T-helper 2 cell (primary cell): ENCODE results near the gene TDRD9.
"Not testable (repeated sequence)": the region's sequence is repeated elsewhere in the genome, so short reads cannot be mapped to it uniquely, and the experiment has no call there.

Source experiments
- DNase-seq, 5 experiments: peaks; one replicate each; pipeline versions ENCODE4 v3.0.0 to v3.0.0-alpha.2; 2012 to 2022
- total RNA-seq, 2 donors: gene quantifications; one replicate each; lab custom pipeline; 2026; lab: John Stamatoyannopoulos, UW

Gene TDRD9
- total RNA-seq: 1.4 to 2.8 reads per million in 2 donors

GRCh38 chr14:103928011-103928890 is at the start of gene TDRD9:
Gene TDRD9, plus strand, starts transcription at chr14:103928456. Its CDS starts 54 bp downstream, at chr14:103928510.
- DNase-seq: peak in 1 of 5 experiments; percentile 13

DNA sequence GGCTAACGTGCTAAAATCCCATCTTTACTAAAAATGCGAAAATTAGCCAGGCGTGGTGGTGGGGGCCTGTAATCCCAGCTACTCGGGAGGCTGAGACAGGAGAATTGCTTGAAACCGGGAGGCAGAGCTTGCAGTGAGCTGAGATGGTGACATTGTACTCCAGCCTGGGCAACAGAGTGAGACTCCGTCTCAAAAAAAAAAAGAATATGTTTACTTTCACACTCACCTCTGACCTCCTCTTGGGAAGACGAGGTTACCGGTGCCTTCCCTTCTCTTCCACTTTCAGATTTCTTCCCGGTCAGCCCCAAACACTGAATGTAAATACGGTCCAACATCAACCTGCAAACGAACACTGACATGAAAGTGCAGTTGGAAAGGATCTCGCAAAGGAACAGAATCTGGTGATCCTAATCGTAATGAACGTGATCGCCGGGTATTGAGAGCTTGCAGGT is 49.1 kb upstream of the TDRD9 start:
- DNase-seq: no peak

DNA sequence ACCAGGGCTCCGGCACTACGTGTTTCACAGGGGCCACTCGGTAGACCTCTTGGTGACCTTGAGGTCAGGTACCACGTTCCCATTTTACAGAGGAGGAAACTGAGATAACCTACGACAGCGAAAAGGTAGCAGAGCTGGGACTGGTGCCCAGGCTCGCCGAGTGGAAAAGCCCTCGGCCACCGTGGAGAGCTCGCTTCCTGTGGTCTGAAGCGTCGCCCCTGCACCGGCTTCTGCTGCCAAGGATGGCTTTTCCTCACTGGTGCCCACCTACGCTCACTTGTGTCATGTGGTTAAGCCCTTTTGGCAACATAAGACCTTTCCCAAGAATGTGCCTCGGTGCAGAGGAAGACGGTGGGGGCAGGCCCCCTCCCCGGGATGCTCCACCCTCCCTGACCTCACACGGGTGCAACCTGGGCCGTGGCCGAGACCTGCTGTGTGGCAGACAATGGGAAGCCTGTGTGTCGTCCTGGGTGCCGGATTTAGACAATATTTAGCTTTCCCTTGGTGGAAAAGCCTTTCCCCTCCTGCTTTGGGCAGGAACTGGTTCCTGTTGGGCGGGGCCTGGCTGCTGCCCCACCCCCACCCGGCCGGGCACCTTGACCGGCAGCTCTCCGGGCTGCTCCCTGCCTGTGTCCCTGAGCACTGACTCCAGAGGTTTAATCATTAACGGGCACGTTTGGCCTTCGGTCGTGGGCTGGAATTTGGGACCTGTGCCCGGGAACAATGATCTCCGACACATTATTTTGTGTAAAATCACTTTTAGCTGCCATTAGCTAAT is 48.5 kb upstream of the TDRD9 start:
- DNase-seq: no peak

DNA sequence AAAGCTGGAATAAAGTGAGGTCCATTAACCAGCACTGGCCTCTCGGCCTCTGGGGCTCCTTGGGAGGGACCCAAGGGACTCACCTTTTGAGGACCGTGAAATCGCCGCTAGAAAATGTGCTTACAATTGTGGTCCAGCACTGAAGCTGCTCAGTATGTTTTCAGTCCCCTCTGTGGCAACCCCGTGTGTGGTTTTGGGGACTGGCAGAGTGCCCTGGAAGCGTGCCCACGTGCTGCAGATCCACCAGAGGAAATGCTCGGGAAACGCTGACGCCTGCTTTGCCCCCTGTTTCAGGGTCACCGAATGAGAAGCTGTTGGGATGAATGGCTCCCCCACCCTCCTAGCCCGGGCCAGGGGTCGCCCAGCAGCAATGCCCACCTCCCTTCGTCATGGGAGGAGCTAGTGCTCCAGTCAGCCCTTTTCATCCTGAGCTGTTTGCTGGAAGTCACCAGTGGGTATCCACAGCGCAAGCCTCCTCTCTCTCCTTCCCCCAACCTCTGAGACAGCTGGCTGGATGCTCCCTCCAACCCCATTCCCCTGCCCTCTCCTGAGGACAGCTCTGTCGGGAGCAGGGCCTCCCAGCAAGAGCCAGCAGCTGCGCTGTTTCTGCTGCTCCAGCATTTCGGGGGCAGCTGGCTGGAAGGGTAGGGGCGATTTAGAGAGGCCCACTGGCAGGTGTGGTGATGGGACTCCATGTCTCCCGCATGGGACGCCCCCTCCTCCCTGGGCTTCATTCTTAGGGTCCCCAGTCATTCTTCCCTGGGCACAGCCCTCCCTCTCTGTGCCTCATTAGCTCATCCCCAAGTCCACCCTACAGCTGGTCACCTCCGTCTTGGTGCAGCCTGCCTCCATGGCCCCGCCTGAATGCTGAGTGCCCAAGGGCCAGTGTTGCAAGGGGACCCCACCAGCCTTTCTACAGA is 47.6 kb upstream of the TDRD9 start:
- DNase-seq: peak in 1 of 5 experiments; percentile 27

- DNase-seq: no peak
Observed at GRCh38 chr14:103881268-103882201, 46.7 kb upstream of the TDRD9 start.

GRCh38 chr14:103882503-103883262 is 45.6 kb upstream of the TDRD9 start:
- DNase-seq: no peak

- no peak for DNase-seq
Observed at GRCh38 chr14:103883263-103883523, 45.1 kb upstream of the TDRD9 start.

DNA sequence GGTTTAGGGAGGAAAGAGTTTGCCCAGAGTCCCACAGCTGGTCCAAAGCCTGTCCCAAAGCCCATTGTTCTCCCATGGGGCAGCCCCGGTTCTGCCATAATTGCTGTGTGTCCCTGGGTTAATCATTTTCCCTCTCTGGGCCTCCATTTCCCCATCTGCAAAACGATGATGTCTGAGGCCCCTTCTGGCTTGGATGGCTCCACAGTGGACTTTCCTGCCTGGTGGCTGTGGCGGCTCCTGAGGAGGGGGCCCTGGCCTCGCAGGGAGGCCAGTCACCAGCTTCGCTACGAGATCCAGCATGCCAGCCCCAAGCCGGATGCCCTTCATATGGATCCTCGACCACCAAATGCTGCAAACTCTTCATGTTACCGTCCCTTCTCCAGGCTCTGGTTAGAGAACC is 43.4 kb upstream of the TDRD9 start:
- no peak for DNase-seq

GRCh38 chr14:103885509-103885932 is 42.7 kb upstream of the TDRD9 start:
- no peak for DNase-seq

DNA sequence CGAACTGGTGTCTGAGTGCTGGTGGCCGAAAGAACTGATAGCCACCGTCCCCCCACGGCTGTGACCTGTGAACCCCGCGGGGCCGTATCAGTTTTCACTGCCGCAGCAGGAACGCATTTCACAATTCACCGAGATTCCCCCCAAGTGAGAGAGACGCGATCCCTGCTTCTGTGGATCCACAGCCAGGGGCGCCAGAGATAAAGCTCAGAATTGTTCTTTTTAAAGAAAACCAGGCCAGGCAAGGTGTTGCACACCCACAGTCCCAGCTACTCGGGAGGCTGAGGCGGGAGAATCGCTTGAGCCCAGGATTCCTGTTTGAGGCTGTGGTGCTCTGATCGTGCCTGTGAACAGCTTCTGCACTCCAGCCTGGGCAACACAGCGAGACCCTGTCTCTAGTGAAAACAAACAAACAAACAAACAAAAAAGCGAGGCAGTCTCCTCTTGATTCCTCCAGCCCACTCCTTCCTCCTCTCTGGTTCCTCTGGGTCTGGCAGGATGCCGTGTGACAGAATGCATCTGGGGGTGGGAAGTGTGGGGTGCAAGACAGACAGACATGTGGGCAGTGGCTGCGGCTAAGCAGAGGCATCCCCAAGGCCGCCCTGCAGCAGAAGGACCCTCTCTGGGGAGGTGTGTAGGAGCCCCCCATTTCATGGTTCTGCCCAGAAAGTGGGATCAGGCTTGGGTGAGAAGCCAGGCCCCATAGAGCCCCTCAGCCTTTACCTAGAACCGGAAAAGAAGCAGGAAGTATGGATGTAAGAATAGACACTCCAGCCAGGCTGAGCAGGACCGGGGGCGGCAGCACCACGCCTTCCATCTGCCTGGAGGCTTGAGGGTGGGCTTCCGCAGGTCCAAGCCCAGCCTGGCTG is 41.7 kb upstream of the TDRD9 start:
- no peak for DNase-seq

- no peak for DNase-seq
Observed at GRCh38 chr14:103887170-103887501, 41.1 kb upstream of the TDRD9 start.

- no peak for DNase-seq
Observed at GRCh38 chr14:103887557-103888115, 40.6 kb upstream of the TDRD9 start.

DNA sequence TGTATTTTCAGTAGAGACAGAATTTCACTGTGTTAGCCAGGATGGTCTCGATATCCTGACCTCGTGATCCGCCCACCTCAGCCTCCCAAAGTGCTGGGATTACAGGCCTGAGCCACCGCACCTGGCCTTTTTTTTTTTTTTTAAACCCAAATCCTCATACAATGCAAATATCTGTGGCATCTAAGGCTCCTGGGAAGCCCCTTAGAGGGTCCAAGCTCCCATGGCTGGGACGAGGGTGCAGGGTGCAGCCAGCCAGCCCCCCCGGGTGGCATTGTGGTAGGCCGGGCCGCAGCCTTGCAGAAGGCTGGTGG is 39.3 kb upstream of the TDRD9 start:
- DNase-seq: not testable (repeated sequence)

GRCh38 chr14:103889313-103890051 is 38.8 kb upstream of the TDRD9 start:
- DNase-seq: no peak

- no peak for DNase-seq
Observed at GRCh38 chr14:103890052-103890371, 38.2 kb upstream of the TDRD9 start.

DNA sequence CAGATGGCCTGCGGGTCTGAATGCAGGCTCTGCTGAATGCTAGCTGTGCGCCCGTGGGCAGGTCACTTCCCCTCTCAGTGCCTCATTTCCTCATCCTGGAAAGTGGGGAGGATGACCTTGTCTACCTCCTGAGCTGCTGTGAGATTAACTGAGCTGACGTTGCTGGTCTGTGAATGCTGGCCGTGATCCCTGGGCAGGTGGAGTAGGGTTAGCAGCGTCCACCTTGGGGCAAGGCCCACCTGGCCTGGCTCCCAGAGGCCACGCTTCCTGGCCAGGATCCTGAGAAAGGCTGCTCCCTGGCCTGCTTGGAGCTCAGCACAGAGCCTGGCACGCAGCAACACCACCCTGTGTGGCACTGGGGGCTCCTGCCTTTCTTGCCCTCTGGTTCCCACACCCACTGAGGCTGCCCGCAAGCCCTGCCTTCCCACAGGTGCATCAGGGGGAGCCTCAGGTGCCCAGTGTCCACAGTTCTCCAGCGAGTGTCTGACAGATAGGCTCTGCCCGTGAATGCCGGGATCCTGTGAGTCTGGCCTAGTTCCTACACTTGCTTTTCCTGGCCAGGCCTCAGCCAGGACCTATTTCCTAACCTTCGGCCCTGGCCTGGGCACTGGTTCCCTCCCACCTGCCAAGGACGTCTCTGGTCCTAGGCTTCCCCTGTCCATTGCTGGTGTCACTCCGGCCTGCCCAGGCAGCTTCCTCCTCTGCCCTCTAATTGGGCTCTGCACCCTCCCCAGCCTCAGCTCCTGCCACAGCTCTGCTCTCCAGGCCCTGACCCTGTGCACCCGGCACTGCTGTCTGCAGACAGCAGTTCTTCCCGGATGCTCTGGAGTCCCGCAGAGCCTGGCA is 37.2 kb upstream of the TDRD9 start:
- DNase-seq: no peak

DNA sequence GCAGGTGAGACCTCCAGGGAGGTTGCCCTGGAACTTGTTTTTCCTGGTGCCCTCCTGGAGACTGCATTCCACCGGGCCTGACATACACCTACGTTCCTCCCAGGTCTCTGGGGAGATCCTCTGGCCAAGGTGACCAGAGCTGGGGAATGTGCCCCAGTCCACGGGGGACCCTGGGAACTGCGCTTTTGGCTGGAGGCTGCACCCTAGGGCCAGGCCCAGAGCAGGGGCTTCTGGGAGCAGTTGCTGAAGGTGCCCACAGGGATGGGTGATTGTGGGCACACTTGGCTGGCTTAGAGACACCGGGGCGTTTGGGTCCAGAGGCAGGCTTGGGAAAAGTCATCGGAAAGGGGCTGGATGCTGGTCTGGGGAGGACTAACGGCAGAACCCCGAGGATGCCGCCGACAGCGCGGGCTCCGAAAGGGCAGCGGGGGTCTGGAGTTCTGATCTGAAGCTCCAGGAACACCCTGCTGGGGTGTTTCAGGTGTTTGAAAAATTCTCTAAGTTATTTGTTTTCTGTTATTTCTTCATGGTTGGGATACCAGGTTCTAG is 36.5 kb upstream of the TDRD9 start:
- DNase-seq: no peak

- no peak for DNase-seq
Observed at GRCh38 chr14:103892247-103892646, 36.0 kb upstream of the TDRD9 start.
